Nephron (organoid): ENCODE results near the gene SOD1.
A peak's percentile ranks its signal among the peaks of the same experiment; 100 is the strongest.

Experiments used
- H3K27ac Mint-ChIP-seq, 3 experiments: 2 replicates each; pipeline ENCODE4 v1.8.0; 2020; ENCODE audit warnings: mixed read lengths in 3 of 3, mild to moderate bottlenecking in 2 of 3, moderate library complexity in 1 of 3
- H3K27me3 Mint-ChIP-seq: 2 replicates; pipeline ENCODE4 v1.8.0; 2021; ENCODE audit warnings: low read depth, mild to moderate bottlenecking, moderate library complexity, mixed read lengths
- H3K36me3 Mint-ChIP-seq: 2 replicates; pipeline ENCODE4 v1.8.0; 2020; ENCODE audit warnings: low read depth, mixed read lengths
- H3K4me1 Mint-ChIP-seq: 2 replicates; pipeline ENCODE4 v1.8.0; 2020; ENCODE audit warnings: mixed read lengths
- H3K4me3 Mint-ChIP-seq, 3 experiments: 2 replicates each; pipeline ENCODE4 v1.8.0; 2020; ENCODE audit warnings: mild to moderate bottlenecking in 3 of 3, mixed read lengths in 3 of 3, moderate library complexity in 2 of 3
- H3K9me3 Mint-ChIP-seq: 2 replicates; pipeline ENCODE4 v1.8.0; 2020; ENCODE audit warnings: mixed read lengths
- TF ChIP-seq, protein P1 (sequence below), 3 experiments: fragments of 200-600 bp; sonication (generic); IDR thresholded peaks; one replicate each; pipeline ENCODE4 v1.5.0; 2021; ENCODE audit warnings: antibody characterized with exemption in 3 of 3; ENCODE audit not compliant: unreplicated experiment in 3 of 3

The SOD1 gene

DNA sequence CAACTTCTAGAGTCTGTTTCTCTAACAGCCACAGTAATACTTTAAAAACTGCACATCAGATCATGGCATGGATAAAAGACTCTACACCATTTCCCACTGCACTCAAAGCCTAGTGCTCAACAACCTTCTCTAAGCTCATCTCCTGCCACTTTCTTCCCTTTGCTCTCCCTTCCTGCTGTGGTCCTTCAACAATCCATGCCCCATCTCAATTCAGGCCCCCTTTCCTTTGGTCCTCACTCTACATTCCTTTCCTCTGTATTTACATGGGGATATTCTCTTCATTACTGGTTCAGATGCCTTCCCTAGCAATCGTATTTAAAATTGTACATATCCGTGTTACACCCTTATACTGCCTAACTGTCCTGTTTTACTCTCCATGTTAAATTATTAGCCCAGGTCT lies 19.0 kb downstream of the SOD1 start:
- Mint-ChIP-seq H3K4me1 (no peaks in the 10 kb centered on the region), H3K27me3 (no peaks in the 10 kb centered on the region), H3K36me3 (peaks cover 25% of the 10 kb centered on the region), H3K9me3 (no peaks in the 10 kb centered on the region), H3K27ac (no peak overlapping the region), H3K4me3 (no peak overlapping the region)
- TF ChIP-seq, protein P1, sequence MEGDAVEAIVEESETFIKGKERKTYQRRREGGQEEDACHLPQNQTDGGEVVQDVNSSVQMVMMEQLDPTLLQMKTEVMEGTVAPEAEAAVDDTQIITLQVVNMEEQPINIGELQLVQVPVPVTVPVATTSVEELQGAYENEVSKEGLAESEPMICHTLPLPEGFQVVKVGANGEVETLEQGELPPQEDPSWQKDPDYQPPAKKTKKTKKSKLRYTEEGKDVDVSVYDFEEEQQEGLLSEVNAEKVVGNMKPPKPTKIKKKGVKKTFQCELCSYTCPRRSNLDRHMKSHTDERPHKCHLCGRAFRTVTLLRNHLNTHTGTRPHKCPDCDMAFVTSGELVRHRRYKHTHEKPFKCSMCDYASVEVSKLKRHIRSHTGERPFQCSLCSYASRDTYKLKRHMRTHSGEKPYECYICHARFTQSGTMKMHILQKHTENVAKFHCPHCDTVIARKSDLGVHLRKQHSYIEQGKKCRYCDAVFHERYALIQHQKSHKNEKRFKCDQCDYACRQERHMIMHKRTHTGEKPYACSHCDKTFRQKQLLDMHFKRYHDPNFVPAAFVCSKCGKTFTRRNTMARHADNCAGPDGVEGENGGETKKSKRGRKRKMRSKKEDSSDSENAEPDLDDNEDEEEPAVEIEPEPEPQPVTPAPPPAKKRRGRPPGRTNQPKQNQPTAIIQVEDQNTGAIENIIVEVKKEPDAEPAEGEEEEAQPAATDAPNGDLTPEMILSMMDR (IDR thresholded peaks at IDR 0.05; ENCODE audit: unreplicated experiment in 3 of 3), result no peak

DNA sequence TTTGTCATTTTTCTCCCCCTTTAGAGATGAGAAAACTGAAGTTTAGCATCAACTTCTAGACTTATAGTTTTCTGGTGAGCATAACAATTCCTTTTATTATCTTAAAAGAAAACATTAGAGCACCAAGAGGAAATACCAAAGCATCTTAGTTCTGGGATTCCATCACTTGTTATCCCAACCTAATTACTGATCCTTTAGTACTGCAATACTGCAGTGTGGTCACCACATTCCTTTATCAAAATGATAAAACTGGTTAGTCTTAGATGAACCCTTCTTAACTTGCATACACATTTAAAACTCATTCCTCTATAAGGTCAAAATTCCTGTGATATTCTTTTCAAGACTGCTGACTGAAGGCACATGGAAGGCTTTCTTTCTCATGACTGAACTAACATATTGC lies 23.1 kb downstream of the SOD1 start:
- Mint-ChIP-seq H3K27ac (no peak overlapping the region), H3K27me3 (no peaks in the 10 kb centered on the region), H3K9me3 (no peaks in the 10 kb centered on the region), H3K36me3 (peaks cover 63% of the 10 kb centered on the region), H3K4me3 (no peak overlapping the region), H3K4me1 (no peaks in the 10 kb centered on the region)
- TF ChIP-seq, protein P1 (IDR thresholded peaks at IDR 0.05; ENCODE audit: unreplicated experiment in 3 of 3), result no peak

DNA sequence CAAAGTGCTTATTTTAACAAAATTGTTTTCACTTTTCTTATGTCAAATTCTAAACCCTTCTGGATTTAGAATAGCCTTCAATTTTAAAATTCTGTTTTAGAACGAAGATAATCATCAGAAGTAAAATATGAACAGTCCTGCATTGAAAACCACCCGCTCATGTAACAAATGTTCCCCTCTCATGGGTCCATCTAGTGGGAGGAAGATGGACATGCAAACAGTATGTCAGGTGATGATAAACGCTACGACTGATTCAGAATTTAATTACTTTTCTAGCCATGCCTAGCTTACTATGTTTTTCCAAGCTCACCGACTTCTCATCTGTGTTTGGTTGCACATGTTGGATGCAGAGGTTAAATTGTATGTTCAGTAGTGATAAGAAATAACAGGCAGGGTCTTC lies 23.5 kb downstream of the SOD1 start:
- H3K27me3 Mint-ChIP-seq, result no peaks in the 10 kb centered on the region
- no peaks in the 10 kb centered on the region for H3K9me3 Mint-ChIP-seq
- TF ChIP-seq, protein P1 (IDR thresholded peaks at IDR 0.05; ENCODE audit: unreplicated experiment in 3 of 3), result no peak
- H3K4me1 Mint-ChIP-seq, result no peaks in the 10 kb centered on the region
- H3K36me3 Mint-ChIP-seq, result peaks cover 65% of the 10 kb centered on the region
- no peak overlapping the region for H3K4me3 Mint-ChIP-seq
- H3K27ac Mint-ChIP-seq, result no peak overlapping the region

DNA sequence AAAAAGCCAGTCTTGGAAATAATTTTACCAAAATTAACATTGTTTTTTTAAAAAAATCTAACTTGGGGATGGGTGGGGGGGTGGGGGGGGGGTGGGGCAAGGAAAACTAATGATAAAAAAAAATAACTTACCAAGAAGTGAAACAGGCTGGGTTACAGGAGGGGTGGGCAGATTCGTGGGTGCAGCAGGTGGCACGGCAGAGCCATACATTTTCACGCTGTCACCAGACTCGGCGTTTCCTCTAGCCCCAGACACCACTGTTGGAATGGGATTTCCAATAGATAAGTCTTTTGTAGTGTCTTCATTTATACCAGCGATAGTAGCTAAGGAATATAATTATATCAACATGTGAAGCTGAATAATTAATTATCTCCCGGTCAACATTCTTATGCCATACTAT lies 25.4 kb downstream of the SOD1 start:
- Mint-ChIP-seq H3K4me1 (no peaks in the 10 kb centered on the region), H3K27ac (no peak overlapping the region), H3K9me3 (no peaks in the 10 kb centered on the region), H3K36me3 (peaks cover 73% of the 10 kb centered on the region), H3K27me3 (no peaks in the 10 kb centered on the region), H3K4me3 (no peak overlapping the region)
- TF ChIP-seq, protein P1 (IDR thresholded peaks at IDR 0.05; ENCODE audit: unreplicated experiment in 3 of 3), result no peak

DNA sequence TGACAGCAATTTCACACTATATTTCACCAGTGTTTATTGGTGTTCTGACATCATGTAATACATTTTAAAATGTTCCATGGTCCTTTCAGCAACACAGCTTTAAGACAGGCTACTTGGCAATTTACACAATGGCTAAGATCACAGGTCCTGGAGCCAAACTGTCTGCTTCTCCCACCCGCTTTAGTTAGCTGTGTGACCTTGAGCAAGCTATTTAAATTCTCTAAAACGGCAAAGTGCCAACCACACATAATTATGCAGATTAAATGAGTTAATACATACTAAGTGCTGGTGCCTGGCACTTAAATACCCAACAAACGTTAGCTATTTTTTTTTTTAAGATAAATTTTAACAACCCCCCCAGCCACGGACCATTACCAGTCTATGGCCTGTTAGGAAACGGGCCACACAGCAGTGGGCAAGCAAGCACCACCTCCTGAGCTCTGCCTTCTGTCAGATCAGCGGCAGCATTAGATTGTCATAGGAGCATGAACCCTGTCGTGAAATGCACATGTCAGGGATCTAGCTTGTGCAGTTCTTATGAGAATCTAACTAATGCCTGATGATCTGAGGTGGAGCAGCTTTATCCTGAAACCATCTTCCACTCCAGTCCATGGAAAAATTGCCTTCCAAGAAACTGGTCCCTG lies 26.9 kb downstream of the SOD1 start:
- Mint-ChIP-seq H3K36me3 (peaks cover 86% of the 10 kb centered on the region), H3K4me1 (no peaks in the 10 kb centered on the region), H3K27me3 (no peaks in the 10 kb centered on the region), H3K9me3 (no peaks in the 10 kb centered on the region), H3K4me3 (no peak overlapping the region), H3K27ac (peak overlapping the region in 1 of 3 experiments; percentile 48)
- TF ChIP-seq, protein P1 (IDR thresholded peaks at IDR 0.05; ENCODE audit: unreplicated experiment in 3 of 3), result no peak

DNA sequence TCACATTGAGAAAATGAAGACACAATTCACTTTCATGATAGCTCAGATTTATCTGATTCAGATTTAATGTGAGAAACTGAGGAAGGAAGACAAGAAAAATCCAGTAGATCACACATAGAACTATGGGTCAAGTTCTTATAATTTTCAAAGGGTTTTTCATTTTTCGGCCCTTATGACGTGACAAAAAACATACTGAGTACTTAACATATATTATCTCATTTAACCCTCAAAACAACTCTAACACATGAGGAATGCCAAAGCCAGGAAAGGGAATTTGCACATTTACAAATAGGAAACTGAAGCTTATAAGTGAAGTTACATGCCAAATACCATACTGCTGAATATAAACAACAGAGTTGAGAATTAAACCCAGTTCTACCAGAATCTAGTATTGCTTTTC lies 27.6 kb downstream of the SOD1 start:
- H3K4me3 Mint-ChIP-seq, result no peak overlapping the region
- H3K4me1 Mint-ChIP-seq, result no peaks in the 10 kb centered on the region
- peaks cover 86% of the 10 kb centered on the region for H3K36me3 Mint-ChIP-seq
- H3K9me3 Mint-ChIP-seq, result no peaks in the 10 kb centered on the region
- no peak overlapping the region for H3K27ac Mint-ChIP-seq
- TF ChIP-seq, protein P1 (IDR thresholded peaks at IDR 0.05; ENCODE audit: unreplicated experiment in 3 of 3), result no peak
- no peaks in the 10 kb centered on the region for H3K27me3 Mint-ChIP-seq
